22Rv1 (cell line): ENCODE measurements around the gene CNNM4.

Source experiments
- CTCF ChIP-seq: fragments of 450-650 bp; IDR thresholded peaks from 2 replicates; pipeline ENCODE4 v1.5.1; 2017; ENCODE audit warnings: mild to moderate bottlenecking
- ZFX ChIP-seq: fragments of 450-650 bp; IDR thresholded peaks from 2 replicates; pipeline ENCODE4 v1.6.1; 2017; ENCODE audit warnings: antibody characterized with exemption, borderline replicate concordance

- TF ChIP-seq CTCF: no peak
- no peak for TF ChIP-seq ZFX
Measured at GRCh38 chr2:96832754-96833507, 72.2 kb downstream of the CNNM4 start.
